ENCODE data around the gene ZFAND6.

ZFAND6 gene

DNA sequence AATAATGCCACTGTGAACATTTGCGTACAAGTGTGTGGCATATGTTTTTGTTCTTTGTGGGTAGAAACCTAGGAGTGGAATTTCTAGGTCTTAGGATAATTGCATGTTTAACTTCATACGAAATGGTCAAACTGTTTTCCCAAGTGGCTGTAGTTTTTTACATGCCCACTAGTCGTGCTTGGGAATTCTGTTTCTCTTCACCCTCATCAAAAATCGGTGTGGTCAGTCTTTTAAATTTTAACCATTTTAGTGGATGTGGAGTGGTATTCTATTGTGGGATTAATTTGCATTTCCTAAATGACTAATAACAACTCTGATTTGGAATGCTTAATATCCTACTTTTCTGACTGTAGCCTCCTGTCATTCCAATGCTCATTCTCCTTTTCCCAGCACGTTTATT is 27.6 kb downstream of the ZFAND6 start:
- Histone ChIP-seq H2AFZ (ENCODE audit: low read length) (no peak overlapping the region), H3K9ac (ENCODE audit: low read depth, low read length, poor library complexity) (no peak overlapping the region), H4K91ac (ENCODE audit: low read depth, low read length, poor library complexity) (no peak overlapping the region), H2AK5ac (ENCODE audit: low read depth, low read length) (no peak overlapping the region), H3K4me2 (ENCODE audit: insufficient read depth, low read length, poor library complexity, severe bottlenecking) (no peak overlapping the region), H3K23ac (ENCODE audit: low read depth, low read length, poor library complexity) (no peak overlapping the region), H3K4ac (ENCODE audit: low read length) (no peak overlapping the region), H3K36me3 (replicated peaks in 1 of 2; ENCODE audit: control insufficient read depth in 2 of 2, insufficient read depth in 2 of 2, low read length in 2 of 2) (peaks cover 0 to 10% of the 10 kb centered on the region in 2 donors), H3K9me3 (replicated peaks in 1 of 2; ENCODE audit: control insufficient read depth in 2 of 2, insufficient read depth in 1 of 2, low read depth in 1 of 2, low read length in 2 of 2) (no peaks in the 10 kb centered on the region), H2BK120ac (ENCODE audit: low read depth, low read length) (no peak overlapping the region), H2BK15ac (ENCODE audit: low read length) (no peak overlapping the region), H3K14ac (ENCODE audit: low read length) (no peak overlapping the region), H4K8ac (ENCODE audit: low read depth, low read length) (no peak overlapping the region), H2BK12ac (ENCODE audit: low read length) (no peak overlapping the region), H3K4me3 (ENCODE audit: low read length in 2 of 2) (no peak overlapping the region), H3K27ac (replicated peaks; ENCODE audit: low read length) (no peak overlapping the region), H3K18ac (ENCODE audit: low read length) (no peak overlapping the region), H3K27me3 (ENCODE audit: control insufficient read depth in 3 of 3, insufficient read depth in 3 of 3, low read depth in 1 of 3, low read length in 3 of 3) (no peaks in the 10 kb centered on the region), H2BK5ac (ENCODE audit: low read length) (no peak overlapping the region), H3K4me1 (ENCODE audit: control insufficient read depth in 2 of 2, insufficient read depth in 1 of 2, low read depth in 1 of 2, low read length in 2 of 2) (no peaks in the 10 kb centered on the region), H3K79me1 (ENCODE audit: low read depth, low read length) (peaks cover 3% of the 10 kb centered on the region)
- WGBS, 2 donors (ENCODE audit: extremely low coverage in 2 of 2, insufficient read length in 2 of 2, insufficient replicate concordance in 1 of 2), result no CpG with 5 or more reads among the region's 5 CpGs
- no peak for DNase-seq (ENCODE audit: low spot score)

- Histone ChIP-seq H4K8ac (ENCODE audit: low read depth, low read length) (no peak overlapping the region), H2AFZ (ENCODE audit: low read length) (no peak overlapping the region), H2BK5ac (ENCODE audit: low read length) (no peak overlapping the region), H3K4me1 (ENCODE audit: control insufficient read depth in 2 of 2, insufficient read depth in 1 of 2, low read depth in 1 of 2, low read length in 2 of 2) (peaks cover under 1 to 1% of the 10 kb centered on the region in 2 donors), H3K27me3 (ENCODE audit: control insufficient read depth in 3 of 3, insufficient read depth in 3 of 3, low read depth in 1 of 3, low read length in 3 of 3) (no peaks in the 10 kb centered on the region), H4K91ac (ENCODE audit: low read depth, low read length, poor library complexity) (no peak overlapping the region), H3K27ac (replicated peaks; ENCODE audit: low read length) (no peak overlapping the region), H2BK120ac (ENCODE audit: low read depth, low read length) (no peak overlapping the region), H3K9me3 (replicated peaks in 1 of 2; ENCODE audit: control insufficient read depth in 2 of 2, insufficient read depth in 1 of 2, low read depth in 1 of 2, low read length in 2 of 2) (no peaks in the 10 kb centered on the region), H3K4ac (ENCODE audit: low read length) (no peak overlapping the region), H3K9ac (ENCODE audit: low read depth, low read length, poor library complexity) (no peak overlapping the region), H3K18ac (ENCODE audit: low read length) (no peak overlapping the region), H3K4me3 (ENCODE audit: low read length in 2 of 2) (no peak overlapping the region), H3K36me3 (replicated peaks in 1 of 2; ENCODE audit: control insufficient read depth in 2 of 2, insufficient read depth in 2 of 2, low read length in 2 of 2) (peaks cover 0 to 3% of the 10 kb centered on the region in 2 donors), H2BK15ac (ENCODE audit: low read length) (no peak overlapping the region), H3K14ac (ENCODE audit: low read length) (no peak overlapping the region), H3K4me2 (ENCODE audit: insufficient read depth, low read length, poor library complexity, severe bottlenecking) (no peak overlapping the region), H3K79me1 (ENCODE audit: low read depth, low read length) (peaks cover 1% of the 10 kb centered on the region), H2AK5ac (ENCODE audit: low read depth, low read length) (no peak overlapping the region), H3K23ac (ENCODE audit: low read depth, low read length, poor library complexity) (no peak overlapping the region), H2BK12ac (ENCODE audit: low read length) (no peak overlapping the region)
- no CpG with 5 or more reads among the region's 1 CpG for WGBS, 2 donors (ENCODE audit: extremely low coverage in 2 of 2, insufficient read length in 2 of 2, insufficient replicate concordance in 1 of 2)
- no peak for DNase-seq (ENCODE audit: low spot score)
Measured at GRCh38 chr15:80090041-80090440, 30.6 kb downstream of the ZFAND6 start.

- Histone ChIP-seq H4K8ac (ENCODE audit: low read depth, low read length) (no peak overlapping the region), H3K79me1 (ENCODE audit: low read depth, low read length) (peaks cover 1% of the 10 kb centered on the region), H3K4me2 (ENCODE audit: insufficient read depth, low read length, poor library complexity, severe bottlenecking) (no peak overlapping the region), H3K14ac (ENCODE audit: low read length) (no peak overlapping the region), H3K9me3 (replicated peaks in 1 of 2; ENCODE audit: control insufficient read depth in 2 of 2, insufficient read depth in 1 of 2, low read depth in 1 of 2, low read length in 2 of 2) (no peaks in the 10 kb centered on the region), H3K27me3 (ENCODE audit: control insufficient read depth in 3 of 3, insufficient read depth in 3 of 3, low read depth in 1 of 3, low read length in 3 of 3) (no peaks in the 10 kb centered on the region), H3K4me1 (ENCODE audit: control insufficient read depth in 2 of 2, insufficient read depth in 1 of 2, low read depth in 1 of 2, low read length in 2 of 2) (peaks cover 1 to 10% of the 10 kb centered on the region in 2 donors), H2AK5ac (ENCODE audit: low read depth, low read length) (no peak overlapping the region), H3K18ac (ENCODE audit: low read length) (no peak overlapping the region), H3K4ac (ENCODE audit: low read length) (no peak overlapping the region), H2BK12ac (ENCODE audit: low read length) (no peak overlapping the region), H4K91ac (ENCODE audit: low read depth, low read length, poor library complexity) (no peak overlapping the region), H3K36me3 (replicated peaks in 1 of 2; ENCODE audit: control insufficient read depth in 2 of 2, insufficient read depth in 2 of 2, low read length in 2 of 2) (peaks cover 0 to 3% of the 10 kb centered on the region in 2 donors), H3K4me3 (ENCODE audit: low read length in 2 of 2) (no peak overlapping the region), H3K9ac (ENCODE audit: low read depth, low read length, poor library complexity) (no peak overlapping the region), H2BK120ac (ENCODE audit: low read depth, low read length) (no peak overlapping the region), H2BK15ac (ENCODE audit: low read length) (no peak overlapping the region), H3K23ac (ENCODE audit: low read depth, low read length, poor library complexity) (no peak overlapping the region), H2BK5ac (ENCODE audit: low read length) (no peak overlapping the region), H2AFZ (ENCODE audit: low read length) (no peak overlapping the region), H3K27ac (replicated peaks; ENCODE audit: low read length) (no peak overlapping the region)
- DNase-seq (ENCODE audit: low spot score), result no peak
- WGBS, 2 donors (ENCODE audit: extremely low coverage in 2 of 2, insufficient read length in 2 of 2, insufficient replicate concordance in 1 of 2), result no CpG with 5 or more reads among the region's 7 CpGs
Measured at GRCh38 chr15:80090879-80091503, 31.5 kb downstream of the ZFAND6 start.

DNA sequence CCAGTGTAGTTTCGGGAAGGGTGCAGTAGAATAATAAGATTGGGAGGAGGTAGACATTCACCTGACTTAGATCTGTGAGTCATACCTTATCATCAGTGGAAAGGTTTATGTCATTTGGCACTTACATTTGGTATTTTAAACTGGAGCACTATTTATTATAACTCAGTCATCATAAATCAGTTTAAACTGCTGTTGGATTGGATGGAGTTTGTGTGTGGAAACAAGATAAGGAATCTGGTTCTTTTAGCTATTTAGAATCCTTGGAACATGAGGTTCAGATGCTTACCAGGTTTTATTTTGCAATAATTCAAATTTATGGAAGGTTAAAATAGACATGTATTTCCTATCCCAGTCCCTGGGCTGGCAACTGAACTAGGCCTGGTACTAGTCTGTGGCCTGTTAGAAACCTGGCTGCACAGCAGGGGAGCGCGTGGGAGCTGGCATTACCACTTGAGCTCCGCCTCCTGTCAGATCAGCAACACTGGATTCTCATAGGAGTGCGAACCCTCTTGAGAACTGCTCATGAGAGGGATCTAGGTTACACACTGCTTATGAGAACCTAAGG is 34.5 kb downstream of the ZFAND6 start:
- Histone ChIP-seq H3K4ac (ENCODE audit: low read length) (no peak overlapping the region), H3K27ac (replicated peaks; ENCODE audit: low read length) (no peak overlapping the region)
- DNase-seq (ENCODE audit: low spot score), result no peak

More for the DNA sequence above, 34.5 kb downstream of the ZFAND6 start:
- Histone ChIP-seq H3K27me3 (ENCODE audit: control insufficient read depth in 3 of 3, insufficient read depth in 3 of 3, low read depth in 1 of 3, low read length in 3 of 3) (no peaks in the 10 kb centered on the region), H4K91ac (ENCODE audit: low read depth, low read length, poor library complexity) (no peak overlapping the region), H3K36me3 (replicated peaks in 1 of 2; ENCODE audit: control insufficient read depth in 2 of 2, insufficient read depth in 2 of 2, low read length in 2 of 2) (peaks cover 0 to 2% of the 10 kb centered on the region in 2 donors), H3K4me2 (ENCODE audit: insufficient read depth, low read length, poor library complexity, severe bottlenecking) (no peak overlapping the region), H4K8ac (ENCODE audit: low read depth, low read length) (no peak overlapping the region), H3K4me1 (ENCODE audit: control insufficient read depth in 2 of 2, insufficient read depth in 1 of 2, low read depth in 1 of 2, low read length in 2 of 2) (peaks cover 1 to 11% of the 10 kb centered on the region in 2 donors), H3K23ac (ENCODE audit: low read depth, low read length, poor library complexity) (no peak overlapping the region), H3K4me3 (ENCODE audit: low read length in 2 of 2) (no peak overlapping the region), H3K18ac (ENCODE audit: low read length) (no peak overlapping the region), H3K14ac (ENCODE audit: low read length) (no peak overlapping the region), H2BK15ac (ENCODE audit: low read length) (no peak overlapping the region), H2BK120ac (ENCODE audit: low read depth, low read length) (no peak overlapping the region), H2AFZ (ENCODE audit: low read length) (no peak overlapping the region), H2AK5ac (ENCODE audit: low read depth, low read length) (no peak overlapping the region), H2BK5ac (ENCODE audit: low read length) (no peak overlapping the region), H3K9ac (ENCODE audit: low read depth, low read length, poor library complexity) (no peak overlapping the region), H3K79me1 (ENCODE audit: low read depth, low read length) (peaks cover 3% of the 10 kb centered on the region), H2BK12ac (ENCODE audit: low read length) (no peak overlapping the region), H3K9me3 (replicated peaks in 1 of 2; ENCODE audit: control insufficient read depth in 2 of 2, insufficient read depth in 1 of 2, low read depth in 1 of 2, low read length in 2 of 2) (no peaks in the 10 kb centered on the region)
- WGBS, 2 donors (ENCODE audit: extremely low coverage in 2 of 2, insufficient read length in 2 of 2, insufficient replicate concordance in 1 of 2), result no CpG with 5 or more reads among the region's 5 CpGs

Data from neuronal stem cell (in vitro differentiated cells).